A549 (cell line): ENCODE data around the gene ST8SIA4.

ENCODE experiments used
- POLR2A ChIP-seq: IDR thresholded peaks from 2 replicates; pipeline ENCODE4 v1.6.1; 2012; ENCODE audit warnings: mild to moderate bottlenecking, low read length
- RFX5 ChIP-seq: fragments of 450-650 bp; IDR thresholded peaks from 2 replicates; pipeline ENCODE4 v1.7.1; 2014; ENCODE audit warnings: antibody characterized with exemption, mild to moderate bottlenecking, moderate library complexity

DNA sequence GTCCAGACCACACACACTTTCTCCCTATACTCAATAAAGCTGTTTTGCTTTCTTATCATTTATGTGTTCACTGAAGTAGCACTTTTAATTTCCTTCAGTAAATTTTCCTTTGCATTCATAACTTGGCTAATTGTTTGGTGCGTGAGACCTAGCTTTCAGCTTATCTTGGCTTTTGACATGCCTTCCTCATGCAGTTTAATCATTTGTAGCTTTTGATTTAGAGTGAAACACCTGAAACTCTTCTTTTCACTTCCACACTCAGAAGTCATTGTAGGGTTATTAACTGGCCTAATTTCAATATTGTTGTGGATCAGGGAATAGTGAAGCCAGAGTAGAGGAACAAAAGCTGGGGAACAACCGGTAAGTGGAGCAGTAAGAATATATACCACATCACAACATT is 114.7 kb downstream of the ST8SIA4 start:
- no peak for TF ChIP-seq POLR2A
- no peak for TF ChIP-seq RFX5
